Naive thymus-derived CD8-positive, alpha-beta T cell (primary cell): ENCODE results near the gene CREB3L1. TPM values are rescaled to one million over a fixed set of nuclear protein-coding genes. Genes with fewer than 3 reads are reported as not detected.
A peak's percentile ranks its signal among the peaks of the same experiment; 100 is the strongest.

Experiments used
- ATAC-seq, 2 donors: fragments of 150-1000 bp; cut with Tn5 transposase in 1 of 2; sonication (Bioruptor Pico), chemical (Tn5 transposase) in 1 of 2; 1 replicate in 1 of 2; 2 replicates in 1 of 2; pipeline ENCODE4 v1.10.0; 2021; ENCODE audit warnings: mild to moderate bottlenecking in 2 of 2, moderate library complexity in 2 of 2
- POLR2A ChIA-PET: fragments of 350-600 bp; sonication (Branson Sonifier 250); formaldehyde crosslinking; loops from one replicate; lab custom pipeline; 2021; ENCODE audit warnings: antibody characterized with exemption; lab: Charles Lee
- DNase-seq, 10 donors: peaks; one replicate each; pipeline versions ENCODE4 v3.0.0 to v3.0.0-alpha.2; 2020 to 2022
- H3K27ac Mint-ChIP-seq, 10 donors: one replicate each; pipeline ENCODE4 v1.8.0; 2020 to 2022; ENCODE audit warnings: mild to moderate bottlenecking in 10 of 10, mixed read lengths in 10 of 10, moderate library complexity in 4 of 10, inconsistent platforms in 1 of 10
- H3K27me3 Mint-ChIP-seq, 5 donors: one replicate each; pipeline ENCODE4 v1.8.0; 2021 to 2022; ENCODE audit warnings: mixed read lengths in 5 of 5
- H3K36me3 Mint-ChIP-seq, 3 donors: one replicate each; pipeline ENCODE4 v1.8.0; 2020 to 2022; ENCODE audit warnings: mixed read lengths in 3 of 3, mild to moderate bottlenecking in 2 of 3, inconsistent platforms in 1 of 3
- H3K4me1 Mint-ChIP-seq, 4 donors: one replicate each; pipeline ENCODE4 v1.8.0; 2021 to 2022; ENCODE audit warnings: mixed read lengths in 4 of 4
- H3K4me3 Mint-ChIP-seq, 10 donors: one replicate each; pipeline ENCODE4 v1.8.0; 2020 to 2022; ENCODE audit warnings: mild to moderate bottlenecking in 10 of 10, mixed read lengths in 10 of 10, moderate library complexity in 6 of 10, inconsistent platforms in 1 of 10
- H3K9me3 Mint-ChIP-seq, 9 donors: one replicate each; pipeline ENCODE4 v1.8.0; 2020 to 2022; ENCODE audit warnings: mixed read lengths in 9 of 9, mild to moderate bottlenecking in 3 of 9, inconsistent platforms in 1 of 9, moderate library complexity in 1 of 9
- polyA plus RNA-seq, 3 donors: library from polyadenylated mRNA; unstranded; fragments of 300-500 nt; fragmentation: Illumina TruSeq; gene quantifications; one replicate each; pipeline ENCODE4 v1.2.3, GENCODE V29; 2021
- total RNA-seq, 8 experiments: library from RNA in 2 of 8; stranded (reverse) in 2 of 8; gene quantifications; one replicate each; pipeline ENCODE4 v1.2.3 and lab custom pipeline; 2021 to 2026

CREB3L1 gene
- total and polyA plus RNA-seq, 5 experiments from 2014 or later, result not detected

DNA sequence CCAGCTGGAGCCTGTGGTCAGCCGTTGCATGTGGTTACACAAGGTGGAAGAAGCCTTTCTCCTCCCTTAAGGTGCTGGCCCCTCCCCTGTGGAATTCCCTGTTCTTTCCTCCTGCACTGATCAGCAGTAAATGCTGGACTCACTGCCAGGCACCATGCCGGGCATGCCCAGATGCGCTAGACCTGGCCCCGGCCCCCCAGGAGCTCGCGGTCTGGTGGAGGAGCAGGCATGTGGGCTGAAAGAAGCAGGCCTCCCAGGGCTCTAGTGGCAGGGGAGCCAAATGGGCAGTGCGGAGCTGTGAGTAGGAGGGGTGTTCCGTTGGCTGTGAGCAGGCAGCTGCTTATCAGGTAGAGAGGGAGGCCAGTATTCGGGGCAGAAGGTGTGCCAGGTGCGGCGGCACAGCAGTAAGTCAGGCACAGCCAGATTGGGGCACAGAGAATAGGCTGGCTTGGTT is 80.0 kb downstream of the CREB3L1 start:
- POLR2A ChIA-PET, result interaction anchor here (1.0 to 2.3 kb wide), 2 partner anchors 8 to 23 kb away, joined by 3 to 10 read pairs; no protein-coding TSS in a partner anchor
- Mint-ChIP-seq H3K27me3 (no peaks in the 10 kb centered on the region), H3K36me3 (peaks cover 0 to 23% (median 0%) of the 10 kb centered on the region in 3 donors), H3K27ac (peak overlapping the region; percentile 79 to 95 (median 88)), H3K9me3 (no peaks in the 10 kb centered on the region), H3K4me1 (peaks cover 38 to 86% (median 81%) of the 10 kb centered on the region in 4 donors), H3K4me3 (peak overlapping the region in 7 of 10 donors; percentile 1 to 79 (median 40))
- no peak for ATAC-seq
- no peak for DNase-seq

DNA sequence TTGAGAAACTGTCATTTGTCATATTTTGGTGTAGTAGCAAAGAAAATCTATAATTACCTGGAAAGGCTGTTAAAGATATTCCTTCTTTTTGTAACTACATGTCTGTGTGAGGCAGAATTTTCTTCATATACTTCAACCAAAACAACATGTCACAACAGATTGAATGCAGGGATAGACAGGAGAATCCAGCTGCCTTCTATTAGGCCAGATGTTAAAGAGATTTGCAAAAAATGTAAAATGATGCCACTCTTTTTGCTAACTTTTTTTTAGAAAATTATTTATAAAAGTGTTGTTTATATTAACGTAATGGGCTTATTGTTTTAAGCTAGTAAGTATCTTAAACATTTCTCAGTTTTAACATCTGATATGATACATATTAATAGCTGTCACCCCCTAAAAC is 82.5 kb downstream of the CREB3L1 start:
- peaks cover 0 to 34% (median 0%) of the 10 kb centered on the region in 3 donors for H3K36me3 Mint-ChIP-seq
- ATAC-seq (no peak), DNase-seq (no peak)
- peaks cover 33 to 84% (median 79%) of the 10 kb centered on the region in 4 donors for H3K4me1 Mint-ChIP-seq
- H3K4me3 Mint-ChIP-seq, result peak overlapping the region in 7 of 10 donors; percentile 48 to 92 (median 82)
- H3K27ac Mint-ChIP-seq, result peak overlapping the region in 7 of 10 donors; percentile 46 to 96 (median 90)
- POLR2A ChIA-PET, result interaction anchor here (0.7 to 13.5 kb wide), 3 partner anchors 11 to 30 kb away, joined by 3 to 287 read pairs (median 5); partner anchors contain the start of gene DGKZ
- no peaks in the 10 kb centered on the region for H3K9me3 Mint-ChIP-seq
- no peaks in the 10 kb centered on the region for H3K27me3 Mint-ChIP-seq

DNA sequence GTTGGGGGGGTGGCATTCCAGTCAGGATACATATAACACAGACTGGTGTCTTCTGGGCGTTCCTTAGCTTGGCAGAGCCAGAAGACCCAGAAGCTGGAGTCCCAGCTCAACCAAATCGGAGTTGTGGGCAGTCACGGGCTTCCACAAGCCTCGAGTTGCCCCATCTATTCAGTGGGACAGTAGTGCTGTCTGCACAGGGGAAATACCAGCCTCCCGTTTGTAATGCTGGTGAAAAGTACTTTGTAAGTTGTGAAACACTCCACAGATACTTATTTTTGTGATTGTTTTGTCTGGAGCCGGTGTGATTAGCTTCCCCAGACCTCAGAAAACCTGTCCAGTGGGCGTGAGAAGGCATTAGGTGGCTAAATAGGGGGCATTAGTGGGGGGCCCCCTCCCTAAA is 83.4 kb downstream of the CREB3L1 start:
- Mint-ChIP-seq H3K4me3 (peak overlapping the region; percentile 77 to 92 (median 84)), H3K27ac (peak overlapping the region; percentile 87 to 96 (median 91)), H3K4me1 (peaks cover 34 to 86% (median 81%) of the 10 kb centered on the region in 4 donors), H3K27me3 (no peaks in the 10 kb centered on the region), H3K9me3 (no peaks in the 10 kb centered on the region), H3K36me3 (peaks cover 0 to 29% (median 0%) of the 10 kb centered on the region in 3 donors)
- POLR2A ChIA-PET, result interaction anchor here (0.7 to 13.5 kb wide), 6 partner anchors 12 to 65 kb away, joined by 3 to 287 read pairs (median 4); partner anchors contain the start of genes DGKZ and MDK
- DNase-seq, result no peak
- ATAC-seq, result peak; percentile 37 to 40

DNA sequence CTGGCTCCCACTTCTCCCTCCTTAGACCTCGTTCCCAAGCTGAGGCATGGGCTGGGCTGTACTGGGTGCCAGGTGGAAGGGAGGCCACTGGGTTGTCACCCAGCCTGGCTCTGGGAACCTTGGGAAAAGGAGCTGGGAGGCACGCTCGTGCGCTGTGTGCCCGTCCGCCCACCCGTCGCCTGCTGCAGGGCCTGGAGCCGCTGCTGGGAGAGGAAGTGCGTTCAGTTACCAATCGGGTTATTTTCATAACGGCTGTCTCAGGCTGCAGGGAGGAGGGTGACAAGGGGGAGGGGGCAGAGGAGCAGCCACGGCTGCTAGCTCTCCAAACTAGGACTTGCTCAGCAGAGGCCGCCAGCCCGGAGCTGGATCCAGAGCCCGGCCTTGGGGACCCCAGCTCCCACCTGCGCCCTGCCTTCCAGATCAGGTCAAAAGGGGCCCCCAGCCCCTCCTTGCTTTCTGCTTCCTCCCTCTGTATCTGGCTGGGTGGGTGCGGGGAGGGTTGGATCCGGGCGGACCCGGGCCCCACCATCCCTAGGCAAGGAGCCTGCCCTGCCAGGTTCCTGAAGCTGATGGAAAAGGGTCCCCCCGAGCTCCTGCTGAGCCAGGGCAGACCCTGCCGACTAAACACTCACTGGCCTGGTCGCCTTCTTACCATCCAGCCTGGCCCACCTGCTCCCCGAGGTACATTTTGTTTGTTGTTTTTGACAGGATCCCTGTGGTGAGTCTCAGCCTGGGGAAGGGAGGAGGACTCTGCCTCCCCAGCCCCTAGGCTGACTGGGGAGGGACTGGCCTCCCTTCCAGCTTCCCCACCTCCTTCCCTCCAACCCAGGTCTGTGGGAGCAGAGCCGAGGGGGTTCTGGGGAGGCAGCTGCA is 84.1 kb downstream of the CREB3L1 start:
- H3K9me3 Mint-ChIP-seq, result no peaks in the 10 kb centered on the region
- DNase-seq, result peak; percentile 50 to 81 (median 62)
- H3K27me3 Mint-ChIP-seq, result no peaks in the 10 kb centered on the region
- POLR2A ChIA-PET, result interaction anchor here (0.8 to 13.5 kb wide), 6 partner anchors 12 to 89 kb away, joined by 3 to 287 read pairs (median 4); partner anchors contain the start of genes DGKZ and MDK
- H3K36me3 Mint-ChIP-seq, result peaks cover 0 to 23% (median 0%) of the 10 kb centered on the region in 3 donors
- ATAC-seq, result peak; percentile 96 to 97
- H3K4me3 Mint-ChIP-seq, result peak overlapping the region; percentile 77 to 92 (median 84)
- peaks cover 30 to 81% (median 76%) of the 10 kb centered on the region in 4 donors for H3K4me1 Mint-ChIP-seq
- peak overlapping the region; percentile 87 to 96 (median 91) for H3K27ac Mint-ChIP-seq

DNA sequence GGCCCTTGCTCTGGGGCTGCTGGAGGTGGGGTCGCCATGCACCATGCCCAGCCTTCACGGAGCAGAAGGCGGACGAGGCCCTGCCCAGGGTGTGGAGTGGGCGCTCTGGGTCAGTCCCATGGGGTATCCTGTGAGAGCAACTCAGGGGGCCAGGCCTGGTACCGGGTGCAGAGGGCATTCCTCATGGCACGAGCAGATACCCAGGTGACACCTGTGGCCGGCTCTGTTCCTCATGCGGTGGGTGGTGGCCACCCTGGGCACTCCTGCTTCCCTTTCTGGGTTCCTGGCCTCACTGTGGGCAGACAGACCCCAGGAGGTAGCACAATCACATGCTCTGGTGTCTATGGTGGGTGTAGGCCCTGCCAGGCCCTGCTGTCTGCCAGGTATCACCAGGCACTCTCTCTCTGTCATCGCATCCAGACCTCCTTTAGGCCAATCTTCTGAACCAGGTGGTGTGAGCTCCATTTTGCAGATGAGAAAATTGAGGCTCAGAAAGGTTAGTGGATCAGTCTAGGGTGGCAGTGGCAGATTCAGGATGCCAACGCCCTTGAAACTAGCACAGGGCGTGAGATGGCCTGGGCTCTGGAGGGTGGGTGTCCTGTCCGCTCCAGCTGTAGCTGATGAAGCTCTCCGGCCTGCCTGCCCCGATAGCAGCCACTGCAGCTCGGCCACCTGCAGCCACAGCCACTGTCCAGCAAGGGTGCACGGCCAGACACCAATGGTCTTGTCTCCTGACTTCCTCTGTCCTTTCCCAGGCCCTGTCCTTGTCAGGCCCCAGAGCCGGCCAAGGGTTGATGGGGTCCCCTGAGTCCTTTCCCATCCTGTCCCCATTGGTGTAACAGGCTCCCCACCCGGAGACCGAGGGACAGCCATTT is 84.9 kb downstream of the CREB3L1 start:
- Mint-ChIP-seq H3K27me3 (no peaks in the 10 kb centered on the region), H3K9me3 (no peaks in the 10 kb centered on the region), H3K36me3 (peaks cover 0 to 17% (median 0%) of the 10 kb centered on the region in 3 donors), H3K4me3 (peak overlapping the region; percentile 52 to 92 (median 84)), H3K27ac (peak overlapping the region; percentile 63 to 96 (median 87)), H3K4me1 (peaks cover 29 to 78% (median 71%) of the 10 kb centered on the region in 4 donors)
- DNase-seq (no peak), ATAC-seq (no peak)
- POLR2A ChIA-PET, result interaction anchor here (1.0 to 13.5 kb wide), 6 partner anchors 10 to 90 kb away, joined by 3 to 287 read pairs (median 4); partner anchors contain the start of gene DGKZ

DNA sequence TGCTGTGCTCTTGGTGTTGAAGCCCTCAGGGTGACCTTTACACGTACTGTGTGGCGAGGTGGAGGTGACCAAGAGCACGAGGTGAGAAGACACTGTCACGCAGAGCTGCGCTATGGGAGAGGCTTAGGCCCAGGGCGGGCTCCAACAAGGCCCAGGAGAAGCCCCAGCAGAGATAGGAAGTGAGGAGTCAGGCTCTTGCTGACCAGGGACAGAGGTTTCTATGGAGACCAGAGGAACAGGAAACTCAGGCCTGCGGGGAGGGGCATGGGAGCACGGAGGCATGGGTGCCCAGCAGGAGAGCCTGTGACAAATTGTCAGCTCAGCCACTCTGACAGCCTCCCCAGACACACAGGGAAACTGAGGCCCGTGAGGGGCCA is 85.6 kb downstream of the CREB3L1 start:
- H3K27ac Mint-ChIP-seq, result peak overlapping the region; percentile 63 to 96 (median 86)
- ATAC-seq (no peak), DNase-seq (no peak)
- no peaks in the 10 kb centered on the region for H3K27me3 Mint-ChIP-seq
- peaks cover 25 to 77% (median 67%) of the 10 kb centered on the region in 4 donors for H3K4me1 Mint-ChIP-seq
- no peaks in the 10 kb centered on the region for H3K9me3 Mint-ChIP-seq
- peaks cover 0 to 24% (median 0%) of the 10 kb centered on the region in 3 donors for H3K36me3 Mint-ChIP-seq
- H3K4me3 Mint-ChIP-seq, result peak overlapping the region; percentile 12 to 92 (median 68)
- POLR2A ChIA-PET, result interaction anchor here (1.0 to 13.5 kb wide), 4 partner anchors 9 to 47 kb away, joined by 3 to 287 read pairs (median 4); partner anchors contain the start of gene DGKZ

DNA sequence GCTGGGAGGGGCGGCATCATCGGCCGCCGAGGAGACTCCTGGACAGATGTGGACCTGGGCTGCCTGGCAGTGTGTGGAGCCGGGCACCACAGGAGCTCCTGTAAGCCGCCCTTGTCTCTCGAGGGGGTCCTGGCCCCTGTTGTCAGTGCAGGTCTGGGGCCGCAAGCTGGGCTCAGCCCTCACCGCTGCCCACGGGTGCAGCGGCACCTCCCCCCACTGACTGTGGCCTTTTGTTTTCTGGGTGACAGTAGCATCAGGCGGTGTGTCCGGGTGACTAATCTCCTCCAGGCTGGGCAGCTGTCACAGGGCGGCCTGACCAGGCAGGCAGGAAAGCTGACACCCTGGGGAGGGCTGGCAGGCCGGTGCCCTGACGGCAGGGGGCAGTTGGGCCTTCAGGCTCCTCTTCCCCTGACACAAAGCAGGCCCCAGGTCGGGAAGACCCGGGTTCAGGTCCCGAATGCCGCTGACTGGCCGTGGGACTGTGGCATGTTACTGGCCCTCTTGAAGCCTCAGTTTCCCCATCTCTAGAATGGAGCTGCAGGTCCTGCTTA is 86.1 kb downstream of the CREB3L1 start:
- POLR2A ChIA-PET, result interaction anchor here (0.6 to 13.5 kb wide), 5 partner anchors 8 to 123 kb away, joined by 3 to 287 read pairs (median 3); partner anchors contain the start of gene DGKZ
- Mint-ChIP-seq H3K9me3 (no peaks in the 10 kb centered on the region), H3K27ac (peak overlapping the region in 8 of 10 donors; percentile 47 to 96 (median 83)), H3K36me3 (peaks cover 0 to 29% (median 2%) of the 10 kb centered on the region in 3 donors), H3K4me1 (peaks cover 25 to 78% (median 64%) of the 10 kb centered on the region in 4 donors), H3K4me3 (peak overlapping the region in 1 of 10 donors; percentile 26), H3K27me3 (no peaks in the 10 kb centered on the region)
- DNase-seq, result no peak
- ATAC-seq, result no peak

DNA sequence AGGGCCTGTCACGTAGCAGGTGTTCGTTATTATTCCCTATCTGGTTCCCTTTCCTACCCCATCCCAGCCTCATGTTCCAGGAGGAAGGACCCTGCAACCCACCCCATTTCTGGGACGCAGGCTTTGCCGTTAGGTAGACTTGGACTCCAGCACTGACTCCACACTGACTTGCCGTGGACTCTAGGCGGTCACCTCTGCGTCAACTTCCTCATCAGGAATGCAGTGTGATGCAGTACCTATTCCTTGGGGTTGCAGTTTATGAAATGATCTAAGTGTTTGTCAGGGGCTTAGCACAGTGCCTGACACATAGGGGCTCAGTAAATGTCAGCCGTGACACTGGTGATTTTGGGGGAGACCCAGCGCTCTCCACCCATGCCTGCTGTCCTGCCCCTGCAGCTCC is 86.6 kb downstream of the CREB3L1 start:
- POLR2A ChIA-PET, result interaction anchor here (0.6 to 13.5 kb wide), 3 partner anchors 8 to 124 kb away, joined by 3 to 287 read pairs (median 5); partner anchors contain the start of gene DGKZ
- no peaks in the 10 kb centered on the region for H3K27me3 Mint-ChIP-seq
- peak overlapping the region in 3 of 10 donors; percentile 10 to 68 (median 48) for H3K4me3 Mint-ChIP-seq
- H3K9me3 Mint-ChIP-seq, result no peaks in the 10 kb centered on the region
- H3K36me3 Mint-ChIP-seq, result peaks cover 0 to 31% (median 2%) of the 10 kb centered on the region in 3 donors
- DNase-seq (no peak), ATAC-seq (no peak)
- peaks cover 25 to 76% (median 62%) of the 10 kb centered on the region in 4 donors for H3K4me1 Mint-ChIP-seq
- H3K27ac Mint-ChIP-seq, result peak overlapping the region in 9 of 10 donors; percentile 47 to 86 (median 75)

DNA sequence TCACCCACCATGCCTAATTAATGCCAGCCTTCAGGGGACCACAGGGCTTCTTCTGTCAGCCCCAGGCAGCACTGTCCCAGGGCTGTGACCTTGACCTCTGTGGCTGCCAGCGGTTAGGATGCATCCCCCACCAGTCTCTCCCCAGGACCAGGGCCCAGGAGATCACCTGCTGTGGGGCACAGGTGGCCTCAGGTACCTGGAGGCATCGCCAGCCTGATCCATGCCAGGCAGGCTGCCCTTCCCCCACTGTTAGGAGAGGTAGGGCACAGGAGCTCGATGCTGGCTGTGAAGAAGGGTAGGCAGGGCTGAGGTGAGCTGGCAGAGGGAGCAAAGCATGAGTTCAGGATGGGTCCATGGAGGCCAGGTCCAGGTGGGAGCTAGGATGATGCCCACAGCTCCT is 87.3 kb downstream of the CREB3L1 start:
- Mint-ChIP-seq H3K36me3 (peaks cover 0 to 39% (median 2%) of the 10 kb centered on the region in 3 donors), H3K4me1 (peaks cover 25 to 82% (median 66%) of the 10 kb centered on the region in 4 donors), H3K27me3 (no peaks in the 10 kb centered on the region), H3K27ac (peak overlapping the region; percentile 22 to 88 (median 84)), H3K9me3 (no peaks in the 10 kb centered on the region), H3K4me3 (peak overlapping the region in 2 of 10 donors; percentile 10 to 51)
- POLR2A ChIA-PET, result interaction anchor here (1.1 to 13.5 kb wide), 3 partner anchors 16 to 69 kb away, joined by 3 to 287 read pairs (median 6); partner anchors contain the start of gene DGKZ
- no peak for ATAC-seq
- DNase-seq, result no peak

DNA sequence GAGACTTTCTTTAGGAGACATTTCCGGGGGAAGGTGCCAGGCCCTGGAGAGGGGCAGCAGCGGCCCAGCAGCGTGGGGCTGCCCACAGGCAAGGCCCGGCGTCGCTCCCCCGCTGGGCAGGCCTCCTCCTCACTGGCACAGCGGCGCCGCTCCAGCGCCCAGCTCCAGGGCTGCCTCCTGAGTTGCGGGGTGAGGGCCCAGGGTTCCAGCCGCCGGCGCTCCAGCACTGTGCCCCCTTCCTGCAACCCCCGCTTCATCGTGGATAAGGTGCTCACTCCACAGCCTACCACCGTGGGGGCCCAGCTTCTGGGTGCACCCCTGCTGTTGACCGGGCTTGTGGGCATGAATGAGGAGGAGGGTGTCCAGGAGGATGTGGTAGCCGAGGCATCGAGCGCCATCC is 88.8 kb downstream of the CREB3L1 start:
- POLR2A ChIA-PET, result interaction anchor here (0.6 to 13.5 kb wide), 5 partner anchors 10 to 159 kb away, joined by 3 to 287 read pairs (median 4); partner anchors contain the start of gene DGKZ
- H3K4me3 Mint-ChIP-seq, result no peak overlapping the region
- peaks cover 20 to 73% (median 56%) of the 10 kb centered on the region in 4 donors for H3K4me1 Mint-ChIP-seq
- no peaks in the 10 kb centered on the region for H3K27me3 Mint-ChIP-seq
- H3K36me3 Mint-ChIP-seq, result peaks cover 0 to 49% (median 2%) of the 10 kb centered on the region in 3 donors
- no peaks in the 10 kb centered on the region for H3K9me3 Mint-ChIP-seq
- ATAC-seq, result no peak
- peak overlapping the region in 3 of 10 donors; percentile 29 to 88 (median 75) for H3K27ac Mint-ChIP-seq
- no peak for DNase-seq
